ENCODE results near the gene MRPS10.
"Not testable (repeated sequence)": the region's sequence is repeated elsewhere in the genome, so short reads cannot be mapped to it uniquely, and the experiment has no call there.

Gene MRPS10

DNA sequence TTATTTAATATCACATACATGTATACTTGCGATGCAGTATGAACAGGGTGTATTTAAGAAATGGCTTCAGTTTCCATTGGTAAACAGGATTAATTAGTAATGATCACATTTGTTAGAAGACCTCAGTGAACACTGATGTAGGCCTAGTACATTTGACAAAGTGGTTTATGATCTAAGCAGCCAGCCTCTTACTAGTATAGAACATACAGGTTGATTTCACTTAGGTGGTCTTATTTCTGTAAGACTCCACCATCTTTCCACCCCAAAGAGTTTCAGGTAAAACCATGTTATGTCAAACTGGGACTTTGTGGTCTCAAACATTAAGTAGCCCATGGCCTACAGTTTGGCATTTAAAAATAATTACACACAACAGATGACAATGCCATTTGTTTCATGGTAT, 20.2 kb upstream of the MRPS10 start:
- no peak for DNase-seq

GRCh38 chr6:42236682-42237473, 19.2 kb upstream of the MRPS10 start:
- no peak for DNase-seq

GRCh38 chr6:42236030-42236429, 18.4 kb upstream of the MRPS10 start:
- DNase-seq: no peak

GRCh38 chr6:42232035-42232434, 14.4 kb upstream of the MRPS10 start:
- no peak for DNase-seq

GRCh38 chr6:42230345-42231321, 13.0 kb upstream of the MRPS10 start:
- DNase-seq: no peak

- no peak for DNase-seq
Measured at GRCh38 chr6:42229506-42230119, 12.0 kb upstream of the MRPS10 start.

GRCh38 chr6:42228305-42228704, 10.6 kb upstream of the MRPS10 start:
- DNase-seq: no peak

DNA sequence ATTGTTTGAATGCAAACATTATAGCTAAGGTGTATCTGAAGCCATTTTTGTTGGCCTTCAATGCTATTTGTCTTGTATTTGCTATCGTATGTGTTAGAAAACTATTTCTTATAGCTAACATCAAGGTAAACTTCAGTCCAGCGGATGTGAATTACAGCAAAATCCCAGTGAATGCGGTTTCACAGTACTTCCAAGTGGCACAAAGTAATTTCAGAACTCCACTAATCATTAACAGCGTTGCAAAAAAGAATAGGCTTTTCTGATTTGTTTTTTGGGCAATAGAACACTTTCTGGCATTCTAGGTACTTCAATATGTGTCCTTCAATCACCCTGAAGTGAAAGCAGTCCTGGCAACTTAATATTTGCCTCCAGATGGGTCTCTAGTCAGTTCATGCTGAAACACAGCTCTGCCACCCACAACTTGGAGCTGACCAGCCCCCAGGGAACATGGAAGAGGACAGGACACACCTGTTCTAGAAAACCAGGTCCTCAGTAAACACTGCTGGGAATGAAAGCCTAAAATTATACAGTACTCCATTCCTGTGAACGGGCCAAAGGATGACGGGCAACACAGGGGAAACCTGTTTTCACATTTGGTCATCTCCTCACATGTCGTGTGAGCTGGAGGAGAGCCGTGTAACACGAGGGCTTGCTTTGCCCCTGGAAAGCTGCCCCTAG, 9.7 kb upstream of the MRPS10 start:
- DNase-seq: no peak

- DNase-seq: no peak
Measured at GRCh38 chr6:42226645-42227143, 9.0 kb upstream of the MRPS10 start.

DNA sequence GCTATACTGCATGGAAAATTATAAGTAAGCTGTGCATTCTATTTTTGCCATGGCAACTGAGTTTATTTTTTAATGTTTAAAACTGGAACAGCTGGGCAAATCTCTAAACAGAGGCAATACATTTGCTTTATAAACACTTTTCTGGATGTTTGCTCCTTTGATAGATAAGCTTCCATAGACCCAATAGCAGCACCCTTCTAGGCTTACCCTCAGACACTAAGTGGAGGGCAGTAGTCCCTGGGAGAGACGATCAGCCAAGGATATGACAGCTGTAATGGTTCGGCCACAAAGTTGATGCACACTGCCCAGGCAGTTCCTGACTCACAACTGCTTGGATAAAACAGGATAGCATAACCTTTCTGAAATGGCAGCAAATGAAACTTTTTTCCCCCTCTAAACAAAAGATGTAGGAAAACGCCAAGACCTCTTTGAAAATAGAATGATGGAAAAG, 8.5 kb upstream of the MRPS10 start:
- DNase-seq: no peak

DNA sequence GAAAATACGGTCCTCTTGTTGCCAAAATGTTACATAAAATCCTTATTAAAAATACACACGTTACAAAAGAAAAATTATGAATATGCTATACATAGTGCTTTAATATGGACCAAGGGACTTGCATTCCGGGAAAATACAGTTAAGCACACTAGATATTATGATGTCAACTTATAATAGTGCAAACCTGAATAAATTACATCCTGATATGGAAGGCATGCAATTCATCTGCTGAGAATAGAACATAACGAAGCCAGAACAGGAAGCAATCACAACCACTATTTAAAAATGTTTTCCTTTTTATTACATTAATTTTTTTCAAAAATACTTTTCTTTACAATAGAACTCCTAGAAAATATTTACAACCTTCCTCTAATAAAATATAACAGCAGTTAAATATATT, 7.8 kb upstream of the MRPS10 start:
- DNase-seq: no peak

DNA sequence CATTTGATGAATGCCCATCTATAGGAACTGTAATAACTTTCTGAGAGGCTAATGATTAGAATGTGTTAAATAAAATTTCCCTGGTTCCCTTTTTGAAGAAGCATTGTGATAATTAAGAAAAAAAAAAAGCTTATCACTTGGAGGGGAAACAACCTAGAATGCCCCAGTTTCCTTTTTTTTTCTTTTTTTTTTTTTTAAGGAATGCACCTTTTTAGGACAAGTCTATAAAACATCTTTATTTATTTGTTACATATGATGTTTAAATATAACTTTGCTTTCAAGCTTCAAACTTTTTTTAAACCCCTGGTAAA, 7.3 kb upstream of the MRPS10 start:
- DNase-seq: no peak

- no peak for DNase-seq
Measured at GRCh38 chr6:42224222-42225028, 6.8 kb upstream of the MRPS10 start.

DNA sequence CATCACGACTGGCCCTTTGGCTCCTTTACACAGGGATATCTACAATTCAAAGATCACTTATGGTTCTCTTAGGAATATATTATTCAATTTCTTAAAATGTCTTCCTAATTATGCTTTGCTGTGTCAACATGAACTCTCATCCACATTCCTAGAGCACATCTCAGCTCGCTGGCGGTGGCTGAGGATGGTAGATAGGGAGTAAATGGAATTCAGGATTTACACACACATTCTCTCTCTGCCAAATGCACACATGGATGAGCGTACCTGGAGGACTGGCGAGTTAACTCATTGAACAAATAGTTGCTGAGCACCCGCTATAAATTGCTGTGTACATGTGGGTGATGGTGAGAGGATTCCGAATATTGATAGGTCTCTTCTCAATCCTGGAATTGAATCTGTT, 4.8 kb upstream of the MRPS10 start:
- DNase-seq: no peak

DNA sequence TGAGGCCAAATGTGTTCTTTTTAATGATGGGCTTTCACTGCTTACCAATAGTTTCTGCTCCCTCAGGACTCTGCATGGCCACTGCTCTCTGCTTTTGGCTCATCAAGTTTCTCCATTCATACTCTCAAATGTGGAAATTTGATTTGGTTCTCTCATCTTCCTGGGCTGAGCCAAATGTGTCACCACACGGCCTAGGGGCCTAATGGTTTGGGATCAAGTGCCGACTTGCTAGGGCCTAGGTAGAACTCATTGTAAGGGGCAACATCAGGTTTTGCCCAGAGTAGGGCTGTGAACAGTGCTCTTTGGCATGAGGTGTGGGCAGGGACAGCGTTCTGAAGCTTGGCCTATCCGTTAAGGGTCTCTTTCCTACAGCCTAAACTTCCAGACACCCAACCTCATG, 3.9 kb upstream of the MRPS10 start:
- no peak for DNase-seq

DNA sequence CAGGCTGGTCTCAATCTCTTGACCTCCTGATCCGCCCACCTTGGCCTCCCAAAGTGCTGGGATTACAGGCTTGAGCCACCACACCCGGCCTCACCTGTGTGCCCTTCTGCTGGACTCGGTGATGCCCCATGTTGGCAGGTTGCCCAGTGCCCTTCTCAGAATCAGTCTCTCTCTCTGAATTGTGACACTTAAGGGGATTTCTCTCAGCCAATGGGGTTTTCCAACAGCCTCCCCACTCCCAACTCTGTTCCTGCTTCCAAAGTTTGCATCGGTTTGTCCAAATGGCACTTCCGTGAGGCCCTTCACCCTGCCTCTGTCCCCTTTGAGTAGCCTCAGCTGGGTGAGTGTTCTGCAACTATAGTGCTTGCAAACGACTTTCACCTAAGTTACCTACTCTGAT, 3.1 kb upstream of the MRPS10 start:
- no peak for DNase-seq

GRCh38 chr6:42217157-42217518, 523 bp downstream of the MRPS10 start:
- DNase-seq: no peak

DNA sequence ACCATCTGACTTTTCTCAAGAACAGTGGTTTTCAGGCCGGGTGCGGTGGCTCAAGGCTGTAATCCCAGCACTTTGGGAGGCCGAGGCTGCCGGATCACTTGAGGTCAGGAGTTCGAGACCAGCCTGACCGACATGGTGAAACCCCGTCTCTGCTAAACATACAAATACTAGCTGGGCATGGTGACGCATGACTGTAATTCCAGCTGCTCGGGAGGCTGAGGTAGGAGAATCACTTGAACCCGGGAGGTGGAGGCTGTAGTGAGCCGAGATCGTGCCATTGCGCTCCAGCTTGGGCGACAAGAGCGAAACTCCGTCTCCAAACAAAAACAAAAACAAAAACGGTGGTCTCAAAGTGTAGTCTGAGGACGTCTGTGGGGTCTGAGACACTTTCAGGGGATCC, 1.2 kb downstream of the MRPS10 start:
- not testable (repeated sequence) for DNase-seq

DNA sequence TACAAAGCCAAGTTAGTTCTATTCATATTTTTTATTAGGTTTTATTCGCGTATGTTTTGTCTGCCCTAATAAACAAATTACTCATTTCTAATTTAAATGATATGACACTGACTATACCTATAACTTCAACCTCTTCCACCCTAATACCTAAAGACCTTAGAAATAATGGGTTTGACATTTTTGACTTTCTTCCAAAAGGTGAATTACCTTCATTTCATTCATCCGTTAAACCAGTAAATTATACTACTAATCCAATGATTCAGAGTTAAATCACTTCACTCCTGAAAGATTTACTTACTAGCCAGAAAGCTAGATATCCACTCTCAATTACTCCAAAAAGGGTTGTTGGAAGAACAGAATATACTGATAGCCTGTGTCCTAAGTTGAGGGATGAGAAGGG, 5.2 kb downstream of the MRPS10 start:
- DNase-seq: no peak

GRCh38 chr6:42211726-42212125, 5.9 kb downstream of the MRPS10 start:
- DNase-seq: no peak

DNA sequence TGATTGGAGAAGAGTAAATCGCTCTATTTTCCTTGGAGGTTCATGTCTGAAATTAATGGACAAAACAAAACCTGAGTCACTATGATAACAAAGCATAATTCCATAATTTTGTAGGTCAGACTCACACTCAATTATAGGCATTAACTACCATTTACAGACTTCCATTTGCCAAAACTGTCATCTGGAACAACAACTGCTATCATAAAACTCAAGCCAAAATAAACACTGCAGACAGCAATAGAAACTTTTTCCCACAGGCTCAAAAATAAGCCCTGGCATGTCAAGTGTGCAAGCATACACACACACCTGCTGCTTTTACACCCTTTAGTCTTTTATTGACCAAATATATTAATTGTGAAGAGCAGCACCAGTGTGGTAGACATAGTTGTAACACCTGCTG, 7.1 kb downstream of the MRPS10 start:
- DNase-seq: no peak

- DNase-seq: not testable (repeated sequence)
Measured at GRCh38 chr6:42207559-42207958, 10.1 kb downstream of the MRPS10 start.

Data from NCI-H526 treated with DMSO at 0.1 percent for 48 hours (cell line).